PFSK-1 (cell line): ENCODE data around the gene MAP2K5.

ENCODE experiments used
- POLR2AphosphoS5 ChIP-seq: IDR thresholded peaks from 2 replicates; pipeline ENCODE4 v1.6.1; 2012; ENCODE audit warnings: low read depth, mild to moderate bottlenecking, control low read depth, low read length, moderate library complexity
- REST ChIP-seq, 2 experiments: IDR thresholded peaks; 2 replicates each; pipeline versions ENCODE4 v1.6.1 to v1.8.0; 2011 to 2012; ENCODE audit warnings: low read depth in 2 of 2, low read length in 2 of 2, control low read depth in 1 of 2, inconsistent platforms in 1 of 2, mild to moderate bottlenecking in 1 of 2, moderate library complexity in 1 of 2; ENCODE audit not compliant: insufficient read depth in 1 of 2
- SIN3A ChIP-seq: IDR thresholded peaks from 2 replicates; pipeline ENCODE4 v1.6.1; 2012; ENCODE audit warnings: mild to moderate bottlenecking, low read length, moderate library complexity, borderline replicate concordance; ENCODE audit not compliant: insufficient read depth

- no peak for TF ChIP-seq REST (IDR thresholded peaks at IDR 0.05; ENCODE audit: insufficient read depth in 1 of 2, low read depth in 2 of 2, low read length in 2 of 2)
- no peak for TF ChIP-seq POLR2AphosphoS5
- TF ChIP-seq SIN3A: no peak
Observed at GRCh38 chr15:67760901-67761300, 218.4 kb downstream of the MAP2K5 start.
